SIG-M5 treated with dmso at 0.1 percent for 504 hours (cell line): ENCODE measurements around the gene LAMB2.

Source experiments
- DNase-seq: peaks from one replicate; lab custom pipeline; 2025; ENCODE audit not compliant: unreplicated experiment; lab: John Stamatoyannopoulos, UW

LAMB2 gene

DNA sequence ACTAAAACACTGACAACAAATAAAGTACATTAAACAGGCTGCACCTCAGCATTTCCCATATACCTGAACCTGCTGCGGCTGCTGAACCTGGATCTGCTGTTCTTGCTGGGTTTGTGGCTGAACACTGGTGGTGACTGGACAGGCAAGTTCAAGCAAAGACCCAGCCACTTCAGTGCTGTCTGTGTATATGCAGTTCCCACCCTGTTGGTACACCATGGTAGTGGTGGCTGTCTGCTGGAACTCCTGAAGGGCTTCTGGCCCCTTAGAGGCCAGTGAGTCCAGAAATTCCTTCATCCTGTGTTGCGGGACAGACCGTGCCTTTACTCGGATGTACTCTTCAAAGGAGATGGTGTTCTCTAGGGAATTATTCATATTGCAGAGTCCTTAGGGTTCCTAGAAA, 56.2 kb downstream of the LAMB2 start:
- no peak for DNase-seq

DNA sequence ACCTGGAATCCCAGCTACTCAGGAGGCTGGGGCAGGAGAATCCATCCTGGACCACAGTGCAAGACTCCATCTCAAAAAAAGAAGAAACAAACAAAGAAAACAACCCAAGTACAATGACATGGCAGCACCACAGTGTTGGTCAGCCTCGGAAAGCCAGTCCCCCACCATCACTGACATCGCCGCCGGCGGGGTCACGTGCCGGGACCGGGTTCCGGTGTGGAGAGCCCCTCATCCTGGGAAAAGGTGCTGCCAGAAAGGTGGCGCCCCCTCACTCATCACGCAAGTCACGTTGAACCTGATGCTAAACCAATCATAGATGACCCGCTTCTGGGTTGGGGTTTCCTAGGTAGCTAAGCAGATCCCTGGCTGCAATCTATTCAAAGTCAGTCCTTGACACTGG, 56.7 kb downstream of the LAMB2 start:
- DNase-seq, result no peak
